AG08396 (cell line): ENCODE measurements around the gene ARHGAP28.
"Not testable (repeated sequence)": the region's sequence is repeated elsewhere in the genome, so short reads cannot be mapped to it uniquely, and the experiment has no call there.

Source experiments
- DNase-seq: peaks from one replicate; pipeline ENCODE4 v3.0.0; 2012; ENCODE audit warnings: low spot score, mixed read lengths

ARHGAP28 gene

GRCh38 chr18:6775702-6776101, 46.2 kb downstream of the ARHGAP28 start:
- DNase-seq: no peak

GRCh38 chr18:6776188-6776587, 46.7 kb downstream of the ARHGAP28 start:
- no peak for DNase-seq

GRCh38 chr18:6777509-6777908, 48.0 kb downstream of the ARHGAP28 start:
- DNase-seq: no peak

GRCh38 chr18:6778459-6779247, 49.1 kb downstream of the ARHGAP28 start:
- DNase-seq: no peak

- DNase-seq: no peak
Observed at GRCh38 chr18:6781142-6781714, 51.7 kb downstream of the ARHGAP28 start.

GRCh38 chr18:6781796-6782195, 52.3 kb downstream of the ARHGAP28 start:
- peak; percentile 12 for DNase-seq

- DNase-seq: no peak
Observed at GRCh38 chr18:6782861-6783260, 53.3 kb downstream of the ARHGAP28 start.

- no peak for DNase-seq
Observed at GRCh38 chr18:6784046-6784445, 54.5 kb downstream of the ARHGAP28 start.

- no peak for DNase-seq
Observed at GRCh38 chr18:6785001-6785400, 55.5 kb downstream of the ARHGAP28 start.

GRCh38 chr18:6785411-6785810, 55.9 kb downstream of the ARHGAP28 start:
- DNase-seq: no peak

- no peak for DNase-seq
Observed at GRCh38 chr18:6792391-6792790, 62.9 kb downstream of the ARHGAP28 start.

- no peak for DNase-seq
Observed at GRCh38 chr18:6793455-6793854, 63.9 kb downstream of the ARHGAP28 start.

- no peak for DNase-seq
Observed at GRCh38 chr18:6793986-6794385, 64.5 kb downstream of the ARHGAP28 start.

GRCh38 chr18:6795307-6795706, 65.8 kb downstream of the ARHGAP28 start:
- no peak for DNase-seq

- DNase-seq: no peak
Observed at GRCh38 chr18:6796511-6796910, 67.0 kb downstream of the ARHGAP28 start.

GRCh38 chr18:6797171-6797570, 67.7 kb downstream of the ARHGAP28 start:
- no peak for DNase-seq

GRCh38 chr18:6798896-6799295, 69.4 kb downstream of the ARHGAP28 start:
- DNase-seq: no peak

GRCh38 chr18:6800309-6800708, 70.8 kb downstream of the ARHGAP28 start:
- not testable (repeated sequence) for DNase-seq

GRCh38 chr18:6807515-6808257, 78.2 kb downstream of the ARHGAP28 start:
- no peak for DNase-seq

- DNase-seq: no peak
Observed at GRCh38 chr18:6810191-6810590, 80.7 kb downstream of the ARHGAP28 start.

- DNase-seq: no peak
Observed at GRCh38 chr18:6811816-6812215, 82.3 kb downstream of the ARHGAP28 start.

- no peak for DNase-seq
Observed at GRCh38 chr18:6814882-6815425, 85.4 kb downstream of the ARHGAP28 start.

GRCh38 chr18:6816154-6816553, 86.6 kb downstream of the ARHGAP28 start:
- DNase-seq: no peak
